K562 (cell line): ENCODE measurements around the gene FATE1. TPM values are rescaled to one million over a fixed set of nuclear protein-coding genes. Genes with fewer than 3 reads are reported as not detected.
"Not testable (repeated sequence)": the region's sequence is repeated elsewhere in the genome, so short reads cannot be mapped to it uniquely, and the experiment has no call there.

Experiments
- ATAC-seq: fragments of 200-7000 bp; cut with Tn5 transposase; 3 replicates; pipeline ENCODE4 v1.9.1; 2020; ENCODE audit warnings: moderate library complexity
- BruUV-seq: library from RNA; stranded (reverse); fragments of 400-500 nt; replicated peaks from 2 replicates; lab custom pipeline; 2021; lab: Mats Ljungman, UMichigan
- CTCF ChIA-PET: fragments of 300-600 bp; formaldehyde crosslinking; extraction: SDS; loops from one replicate; lab custom pipeline; 2021; ENCODE audit warnings: low intra/inter-chr PET ratio; lab: Yijun Ruan, JAX
- POLR2A ChIA-PET: fragments of 300-600, 350-650 bp; sonication (Branson Sonifier 250); formaldehyde crosslinking; extraction: SDS; loops from one replicate; lab custom pipeline; 2021; ENCODE audit warnings: antibody characterized with exemption, inconsistent platforms; lab: Yijun Ruan, JAX
- DNase-seq, 4 experiments: peaks; one replicate each; pipeline versions ENCODE4 v3.0.0 to v3.0.0-alpha.2; 2011 to 2018; ENCODE audit warnings: low spot score in 3 of 4, mixed read lengths in 3 of 4; ENCODE audit errors: extremely low read depth in 1 of 4
- FAIRE-seq: peaks from 2 replicates; lab custom pipeline; 2011; peaks lifted over from hg19 to GRCh38; lab: Jason Lieb, UNC
- H2AFZ ChIP-seq: 2 replicates; pipeline ENCODE4 v1.6.0; 2011; ENCODE audit warnings: low read depth, low read length, control low read depth, inconsistent platforms
- H3K27ac ChIP-seq: fragments of 200-600 bp; 3 replicates; pipeline ENCODE4 v1.8.0; 2011; ENCODE audit warnings: low read depth, mild to moderate bottlenecking, control low read depth, inconsistent platforms, low read length, moderate library complexity, mixed read lengths; ENCODE audit errors: extremely low read depth
- H3K27me3 ChIP-seq, 2 experiments: fragments of 300-600 bp in 1 of 2; 2 replicates in 1 of 2; 3 replicates in 1 of 2; pipeline versions ENCODE4 v1.6.0 to v1.8.0; 2011; ENCODE audit warnings: inconsistent platforms in 2 of 2, low read length in 2 of 2, mild to moderate bottlenecking in 1 of 2, mixed read lengths in 1 of 2, moderate library complexity in 1 of 2; ENCODE audit not compliant: control insufficient read depth in 2 of 2, insufficient read depth in 2 of 2
- H3K36me3 ChIP-seq: fragments of 300-600 bp; 3 replicates; pipeline ENCODE4 v1.8.0; 2011; ENCODE audit warnings: mild to moderate bottlenecking, low read length, inconsistent platforms; ENCODE audit not compliant: control insufficient read depth, insufficient read depth
- H3K4me1 ChIP-seq, 2 experiments: fragments of 200-600 bp in 1 of 2; replicated peaks in 1 of 2; 2 replicates in 1 of 2; 3 replicates in 1 of 2; pipeline versions ENCODE4 v1.5.1 to v1.8.0; 2011; ENCODE audit warnings: inconsistent platforms in 2 of 2, low read length in 2 of 2, mild to moderate bottlenecking in 1 of 2, mixed read lengths in 1 of 2, moderate library complexity in 1 of 2; ENCODE audit not compliant: control insufficient read depth in 2 of 2, insufficient read depth in 2 of 2
- H3K4me2 ChIP-seq: 2 replicates; pipeline ENCODE4 v1.6.1; 2011; ENCODE audit warnings: low read length, control low read depth, inconsistent platforms, mixed read lengths; ENCODE audit not compliant: insufficient read depth
- H3K4me3 ChIP-seq: fragments of 200-600 bp; sonication (generic), shearing (Covaris generic); 2 replicates; pipeline ENCODE4 v1.5.1; 2016; ENCODE audit warnings: control low read depth, inconsistent platforms
- H3K79me2 ChIP-seq: fragments of 200-600 bp; 3 replicates; pipeline ENCODE4 v1.8.0; 2011; ENCODE audit warnings: low read length, inconsistent platforms; ENCODE audit not compliant: control insufficient read depth, insufficient read depth
- H3K9ac ChIP-seq, 2 experiments: 2 replicates each; pipeline versions ENCODE4 v1.6.0 to v1.6.1; 2011; ENCODE audit warnings: low read depth in 2 of 2, low read length in 2 of 2, control low read depth in 1 of 2, inconsistent platforms in 1 of 2, mild to moderate bottlenecking in 1 of 2, mixed read lengths in 1 of 2; ENCODE audit not compliant: insufficient read depth in 1 of 2
- H3K9me1 ChIP-seq: one replicate; pipeline ENCODE4 v1.6.0; 2011; ENCODE audit warnings: inconsistent platforms, mild to moderate bottlenecking, low read length, moderate library complexity; ENCODE audit not compliant: control insufficient read depth, insufficient read depth
- H3K9me3 ChIP-seq: replicated peaks from 2 replicates; pipeline ENCODE4 v1.5.1; 2011; ENCODE audit warnings: low read depth, low read length, inconsistent platforms; ENCODE audit not compliant: control insufficient read depth, insufficient read depth
- H4K20me1 ChIP-seq: replicated peaks from 2 replicates; pipeline ENCODE4 v1.6.1; 2011; ENCODE audit warnings: low read length, inconsistent platforms, mixed read lengths; ENCODE audit not compliant: control insufficient read depth, insufficient read depth
- ATF7 ChIP-seq: fragments of 450-650 bp; IDR thresholded peaks from 2 replicates; pipeline ENCODE4 v1.7.1; 2014; ENCODE audit warnings: mild to moderate bottlenecking, moderate library complexity
- RCOR1 ChIP-seq, 2 experiments: IDR thresholded peaks; 2 replicates each; pipeline ENCODE4 v1.6.1; 2012; ENCODE audit warnings: low read depth in 2 of 2, low read length in 2 of 2, borderline replicate concordance in 1 of 2, improper control_type of control experiment in 1 of 2
- RFX1 ChIP-seq: fragments of 450-650 bp; IDR thresholded peaks from 2 replicates; pipeline ENCODE4 v1.6.1; 2016; ENCODE audit warnings: mild to moderate bottlenecking, moderate library complexity
- ZNF146 ChIP-seq: IDR thresholded peaks from one replicate; pipeline ENCODE4 v1.6.1; 2018; ENCODE audit warnings: missing compliant biosample characterization; ENCODE audit not compliant: unreplicated experiment
- ZNF311 ChIP-seq: fragments of 250-450 bp; sonication (Bioruptor Pico); IDR thresholded peaks from 2 replicates; pipeline ENCODE4 v1.4.0; 2020; ENCODE audit warnings: mild to moderate bottlenecking, moderate library complexity
- WGBS: fragments of 100-300 bp; shearing (Covaris generic); methylation state at CpG from one replicate; pipeline ENCODE4 v1.1.6; 2016; ENCODE audit warnings: low coverage, mixed read lengths; ENCODE audit not compliant: insufficient coverage; ENCODE audit errors: missing lambda C conversion rate; 5-methylcytosine and 5-hydroxymethylcytosine counted together
- in situ Hi-C: fragments of 300-500 bp; cut with MboI; formaldehyde crosslinking; loops from 4 replicates; pipeline ENCODE4 v1.15.0; 2018; ENCODE audit warnings: inconsistent platforms, mixed read lengths
- intact Hi-C: fragments of 100-400 bp; cut with micrococcal nuclease; formaldehyde crosslinking; loops from 2 replicates; pipeline ENCODE4 v1.14.2; 2022
- polyA plus RNA-seq, 8 experiments: library from polyadenylated mRNA; depleted of rRNA in 4 of 8; stranded (reverse) in 5 of 8; unstranded in 3 of 8; fragments of >200 nt; fragmentation: Nextera tagmentation in 2 of 8; fragmentation: Illumina TruSeq in 1 of 8; extraction: Ambion mirVana in 2 of 8; extraction: Trizol in 1 of 8; gene quantifications; 2 replicates each; pipeline versions ENCODE4 v1.2.1 to v1.2.3, GENCODE V29; 2011 to 2014; ENCODE audit warnings: inconsistent platforms in 1 of 8, missing spikeins in 1 of 8
- total RNA-seq, 7 experiments: library from RNA; depleted of rRNA in 6 of 7; stranded (reverse); fragments of >200 nt in 6 of 7; fragmentation: Illumina TruSeq in 2 of 7; extraction: Trizol in 2 of 7; gene quantifications; 2 replicates each; pipeline versions ENCODE4 v1.2.1 to v1.2.3, GENCODE V29; 2011 to 2021; ENCODE audit warnings: low replicate concordance in 1 of 7
- TF ChIP-seq, protein P1 (sequence below), 2 experiments: fragments of 450-650 bp in 1 of 2; sonication (generic) in 1 of 2; formaldehyde crosslinking in 1 of 2; IDR thresholded peaks in 1 of 2; conservative IDR thresholded peaks in 1 of 2; 2 replicates each; pipeline versions ENCODE4 v1.6.1 to v1.8.1; 2016 to 2023; ENCODE audit warnings: mild to moderate bottlenecking in 2 of 2, moderate library complexity in 2 of 2, inconsistent platforms in 1 of 2, missing genetic modification reagents in 1 of 2

The FATE1 gene
- total and polyA plus RNA-seq, 9 of the 15 experiments (the other 6 are each of a cell fraction or from before 2014, with no cell fraction given) = not detected

DNA sequence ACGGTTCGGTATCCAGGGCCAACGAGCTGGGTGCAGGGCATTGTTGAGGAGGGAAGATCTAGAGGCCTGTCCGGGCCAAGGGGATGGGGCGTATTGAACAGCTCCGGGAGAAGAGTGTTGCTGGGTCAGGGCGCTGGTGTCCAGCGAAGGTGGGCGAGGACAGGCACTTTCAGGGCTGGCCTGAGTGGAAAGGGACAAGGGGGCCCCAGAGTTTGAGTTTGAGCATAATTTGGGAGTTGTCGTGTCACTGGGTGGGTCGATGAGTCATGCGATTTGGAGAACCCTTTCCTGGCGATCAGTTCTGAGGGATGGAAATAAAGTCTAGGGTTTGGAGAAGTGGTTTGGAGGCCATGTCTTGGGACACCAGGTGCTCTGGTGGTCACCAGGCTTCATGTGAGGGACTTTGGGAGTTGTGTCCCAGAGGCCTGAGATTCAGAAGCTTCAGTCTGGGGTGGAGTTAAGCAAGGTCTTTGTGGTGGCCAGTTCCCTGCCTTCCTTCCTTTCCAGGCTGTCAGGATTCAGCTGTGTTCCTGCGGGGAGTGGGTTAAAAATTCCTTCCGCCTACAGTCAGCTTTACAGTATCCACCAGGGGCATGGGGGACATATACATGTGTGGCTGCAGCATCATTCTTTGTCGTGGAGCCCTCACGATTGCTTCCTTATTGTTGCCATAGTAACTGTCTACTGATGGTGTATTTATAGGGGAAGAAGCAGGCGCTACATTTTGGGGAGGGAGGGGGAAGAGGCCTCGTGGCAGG lies 20.1 kb upstream of the FATE1 start:
- CTCF ChIA-PET = no interaction called here
- H3K27me3 ChIP-seq = peaks cover 0 to 43% of the 10 kb centered on the region in 2 experiments; a peak in 3 of 5 replicates

DNA sequence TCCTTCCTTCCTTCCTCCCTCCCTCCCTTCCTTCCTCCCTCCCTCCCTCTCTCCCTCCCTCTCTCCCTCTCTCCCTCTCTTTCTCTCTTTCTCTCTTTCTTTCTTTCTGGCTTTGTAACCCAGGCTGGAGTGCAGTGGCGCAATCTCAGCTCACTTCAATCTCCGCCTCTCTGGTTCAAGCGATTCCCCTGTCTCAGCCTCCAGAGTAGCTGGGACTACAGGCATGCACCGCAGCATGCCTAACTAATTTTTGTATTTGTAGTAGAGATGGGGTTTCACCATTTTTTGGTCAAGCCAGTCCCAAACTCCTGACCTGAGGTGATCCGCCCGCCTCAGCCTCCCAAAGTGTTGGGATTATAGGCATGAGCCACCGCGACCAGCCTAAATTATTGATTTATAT lies 18.8 kb upstream of the FATE1 start:
- H3K27me3 ChIP-seq = peaks cover 0 to 56% of the 10 kb centered on the region in 2 experiments; a peak in 3 of 5 replicates
- BruUV-seq, CTCF ChIA-PET, H4K20me1 ChIP-seq, intact Hi-C loops, H3K9me1 ChIP-seq, H3K9me3 ChIP-seq, H3K4me2 ChIP-seq, ATAC-seq, DNase-seq, H3K4me3 ChIP-seq, H3K4me1 ChIP-seq, H2AFZ ChIP-seq, H3K79me2 ChIP-seq, H3K27ac ChIP-seq, H3K36me3 ChIP-seq, FAIRE-seq, H3K9ac ChIP-seq, POLR2A ChIA-PET: not testable (repeated sequence)
- WGBS = 0% methylated on average over 4 of the region's 8 CpGs
- in situ Hi-C loops = loop anchor here (25.0 kb wide), 1 partner anchor 935 kb away; no protein-coding TSS in a partner anchor

More for the DNA sequence above, 20.1 kb upstream of the FATE1 start:
- Histone ChIP-seq H3K4me1 (no peaks in the 10 kb centered on the region; a peak in 1 of 5 replicates), H3K79me2 (no peaks in the 10 kb centered on the region), H3K27ac (no peak overlapping the region), H3K4me2 (no peak overlapping the region), H3K9me1 (no peaks in the 10 kb centered on the region), H2AFZ (no peak overlapping the region), H3K9ac (no peak overlapping the region), H3K4me3 (no peak overlapping the region), H3K9me3 (no peaks in the 10 kb centered on the region), H3K36me3 (no peaks in the 10 kb centered on the region), H4K20me1 (no peaks in the 10 kb centered on the region)
- 2% methylated on average over 13 of the region's 19 CpGs for WGBS
- POLR2A ChIA-PET = no interaction called here
- BruUV-seq = no TSS peak
- in situ Hi-C loops (loop anchor here (25.0 kb wide), 1 partner anchor 933 kb away; no protein-coding TSS in a partner anchor), intact Hi-C loops (no loop called here)
- FAIRE-seq = no peak
- TF ChIP-seq, protein P1, sequence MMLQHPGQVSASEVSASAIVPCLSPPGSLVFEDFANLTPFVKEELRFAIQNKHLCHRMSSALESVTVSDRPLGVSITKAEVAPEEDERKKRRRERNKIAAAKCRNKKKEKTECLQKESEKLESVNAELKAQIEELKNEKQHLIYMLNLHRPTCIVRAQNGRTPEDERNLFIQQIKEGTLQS (IDR thresholded peaks at IDR 0.05) = peak; percentile 15; the same call in 1 of the 2 replicates
- TF ChIP-seq, protein P1 (CRISPR knock-in tag; conservative IDR thresholded peaks at IDR 0.05) = no peak
- TF ChIP-seq RCOR1 (IDR thresholded peaks at IDR 0.05; ENCODE audit: borderline replicate concordance in 1 of 2, low read depth in 2 of 2, low read length in 2 of 2) (no peak), RFX1 (peak; percentile 59), ZNF311 (CRISPR knock-in tag) (no peak), ZNF146 (CRISPR knock-in tag) (no peak), ATF7 (no peak)
- ATAC-seq = no peak
- no peak for DNase-seq
